ENCODE measurements around the gene FABP6.
A peak's percentile ranks its signal among the peaks of the same experiment; 100 is the strongest.

FABP6 gene

GRCh38 chr5:160198841-160199409 lies 30.4 kb upstream of the FABP6 start:
- no peak for TF ChIP-seq CTCF (conservative IDR thresholded peaks at IDR 0.05; ENCODE audit: control insufficient read depth, insufficient read depth, low read depth, low read length)
- no peak for DNase-seq (ENCODE audit: low read depth)
- no peak overlapping the region for H3K4me3 ChIP-seq (ENCODE audit: control insufficient read depth, low read depth, low read length)

- peak overlapping the region; percentile 46 for H3K4me3 ChIP-seq (ENCODE audit: control insufficient read depth, low read depth, low read length)
- DNase-seq (ENCODE audit: low read depth): peak; percentile 29
- TF ChIP-seq CTCF (conservative IDR thresholded peaks at IDR 0.05; ENCODE audit: control insufficient read depth, insufficient read depth, low read depth, low read length): peak; percentile 29
Measured at GRCh38 chr5:160199410-160199911, 29.8 kb upstream of the FABP6 start.

DNA sequence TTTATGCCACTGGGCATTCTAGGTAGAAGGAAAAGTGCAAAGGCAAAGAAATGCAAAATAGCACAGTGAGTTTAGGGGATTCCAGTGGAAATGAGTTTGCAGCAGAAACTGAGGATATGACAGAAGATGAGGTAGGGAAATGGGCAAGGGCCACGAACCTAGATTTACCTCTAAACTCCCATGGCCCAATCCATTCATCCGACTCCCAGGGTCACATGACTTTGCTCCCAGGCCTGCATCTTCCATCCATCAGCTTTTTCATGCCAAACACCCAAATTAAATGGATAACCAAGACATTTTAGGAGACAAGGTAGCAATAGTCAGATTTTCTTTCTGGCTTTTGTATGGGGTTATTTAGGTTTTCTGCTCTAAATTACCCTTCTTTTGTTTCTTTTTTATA lies 22.2 kb upstream of the FABP6 start:
- no peak for TF ChIP-seq CTCF (conservative IDR thresholded peaks at IDR 0.05; ENCODE audit: control insufficient read depth, insufficient read depth, low read depth, low read length)
- DNase-seq (ENCODE audit: low read depth): no peak
- no peak overlapping the region for H3K4me3 ChIP-seq (ENCODE audit: control insufficient read depth, low read depth, low read length)

DNA sequence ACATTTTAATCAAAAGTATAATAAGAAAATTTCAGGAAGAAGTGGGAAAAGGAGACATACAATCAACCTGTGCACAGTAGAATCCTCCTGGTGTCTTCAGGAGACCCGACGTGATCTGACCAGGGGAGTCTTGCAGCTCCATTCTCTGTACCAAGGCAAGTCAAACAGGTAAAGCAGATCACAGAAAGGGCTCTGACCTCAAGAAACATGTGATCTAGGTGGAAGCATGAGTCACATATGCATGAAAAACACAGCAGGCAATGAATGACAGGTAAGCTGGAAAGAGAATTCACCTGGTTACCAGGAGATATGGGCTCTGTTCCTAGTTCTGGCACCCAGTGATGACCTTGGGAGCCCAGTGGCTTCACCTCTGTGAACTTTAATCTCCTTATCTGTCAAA lies 19.4 kb upstream of the FABP6 start:
- no peak overlapping the region for H3K4me3 ChIP-seq (ENCODE audit: control insufficient read depth, low read depth, low read length)
- TF ChIP-seq CTCF (conservative IDR thresholded peaks at IDR 0.05; ENCODE audit: control insufficient read depth, insufficient read depth, low read depth, low read length): no peak
- no peak for DNase-seq (ENCODE audit: low read depth)

DNA sequence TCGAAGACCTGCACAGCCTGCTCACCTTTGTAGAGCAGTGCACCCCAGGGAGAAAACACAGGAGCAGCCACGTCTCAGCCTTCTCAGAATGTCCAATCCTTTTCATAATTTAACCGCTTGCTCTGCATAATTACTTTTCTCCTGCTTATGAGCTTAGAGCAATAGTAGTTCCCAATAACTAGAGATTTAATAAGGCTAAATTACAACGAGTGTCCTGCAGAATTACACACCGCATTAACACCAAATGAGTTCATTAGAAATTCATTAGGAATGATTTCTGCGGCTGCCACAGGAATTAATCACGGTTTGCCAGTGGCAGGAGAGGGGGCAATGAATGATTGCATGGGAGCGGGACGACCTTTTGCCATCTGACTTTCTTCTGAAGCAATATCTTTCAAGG lies 18.7 kb upstream of the FABP6 start:
- DNase-seq (ENCODE audit: low read depth): no peak
- TF ChIP-seq CTCF (conservative IDR thresholded peaks at IDR 0.05; ENCODE audit: control insufficient read depth, insufficient read depth, low read depth, low read length): no peak
- no peak overlapping the region for H3K4me3 ChIP-seq (ENCODE audit: control insufficient read depth, low read depth, low read length)

- no peak overlapping the region for H3K4me3 ChIP-seq (ENCODE audit: control insufficient read depth, low read depth, low read length)
- no peak for DNase-seq (ENCODE audit: low read depth)
- TF ChIP-seq CTCF (conservative IDR thresholded peaks at IDR 0.05; ENCODE audit: control insufficient read depth, insufficient read depth, low read depth, low read length): no peak
Measured at GRCh38 chr5:160211352-160211751, 18.0 kb upstream of the FABP6 start.

- no peak overlapping the region for H3K4me3 ChIP-seq (ENCODE audit: control insufficient read depth, low read depth, low read length)
- no peak for TF ChIP-seq CTCF (conservative IDR thresholded peaks at IDR 0.05; ENCODE audit: control insufficient read depth, insufficient read depth, low read depth, low read length)
- peak; percentile 10 for DNase-seq (ENCODE audit: low read depth)
Measured at GRCh38 chr5:160213537-160213936, 15.8 kb upstream of the FABP6 start.

All from fibroblast of mammary gland (primary cell).